Measurements from ENCODE around the gene NXT2. TPM values are rescaled to one million over a fixed set of nuclear protein-coding genes. Genes with fewer than 3 reads are reported as not detected.

The NXT2 gene
- total RNA-seq, 1 experiment from 2014 or later, result 14.3 TPM

- Histone ChIP-seq H3K36me3 (ENCODE audit: control insufficient read depth in 1 of 2, insufficient read depth in 2 of 2, low read length in 2 of 2) (no peaks in the 10 kb centered on the region), H3K27me3 (ENCODE audit: insufficient read depth, low read length) (no peaks in the 10 kb centered on the region), H3K4me3 (replicated peaks in 1 of 2; ENCODE audit: low read depth in 1 of 2, low read length in 2 of 2) (no peak overlapping the region), H3K4me1 (ENCODE audit: control insufficient read depth in 1 of 2, insufficient read depth in 2 of 2, low read length in 2 of 2) (no peaks in the 10 kb centered on the region), H3K79me2 (ENCODE audit: insufficient read depth, low read length) (no peaks in the 10 kb centered on the region), H2AFZ (ENCODE audit: low read depth, low read length, poor library complexity, severe bottlenecking) (no peak overlapping the region), H3K9ac (ENCODE audit: low read length) (no peak overlapping the region), H4K20me1 (ENCODE audit: insufficient read depth) (no peaks in the 10 kb centered on the region), H3K27ac (ENCODE audit: low read depth, low read length) (no peak overlapping the region), H3K9me2 (ENCODE audit: insufficient read depth) (no peaks in the 10 kb centered on the region), H3K9me3 (ENCODE audit: control insufficient read depth in 1 of 2, insufficient read depth in 1 of 2, low read depth in 1 of 2, low read length in 2 of 2) (no peaks in the 10 kb centered on the region), H3K4me2 (ENCODE audit: low read length) (no peak overlapping the region)
- no peak for TF ChIP-seq ZFX (IDR thresholded peaks at IDR 0.05)
- TF ChIP-seq SIN3A (IDR thresholded peaks at IDR 0.05; ENCODE audit: low read depth), result no peak
- TF ChIP-seq EGR1 (IDR thresholded peaks at IDR 0.05; ENCODE audit: low read depth), result no peak
- TF ChIP-seq, protein P1, sequence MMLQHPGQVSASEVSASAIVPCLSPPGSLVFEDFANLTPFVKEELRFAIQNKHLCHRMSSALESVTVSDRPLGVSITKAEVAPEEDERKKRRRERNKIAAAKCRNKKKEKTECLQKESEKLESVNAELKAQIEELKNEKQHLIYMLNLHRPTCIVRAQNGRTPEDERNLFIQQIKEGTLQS (IDR thresholded peaks at IDR 0.05), result no peak
- TF ChIP-seq POLR2AphosphoS5 (IDR thresholded peaks at IDR 0.05; ENCODE audit: low read depth, low read length), result no peak
- TF ChIP-seq SP1 (IDR thresholded peaks at IDR 0.05; ENCODE audit: low read depth), result no peak
- TF ChIP-seq CBX3 (IDR thresholded peaks at IDR 0.05; ENCODE audit: low read depth), result no peak
- TF ChIP-seq, protein P2, sequence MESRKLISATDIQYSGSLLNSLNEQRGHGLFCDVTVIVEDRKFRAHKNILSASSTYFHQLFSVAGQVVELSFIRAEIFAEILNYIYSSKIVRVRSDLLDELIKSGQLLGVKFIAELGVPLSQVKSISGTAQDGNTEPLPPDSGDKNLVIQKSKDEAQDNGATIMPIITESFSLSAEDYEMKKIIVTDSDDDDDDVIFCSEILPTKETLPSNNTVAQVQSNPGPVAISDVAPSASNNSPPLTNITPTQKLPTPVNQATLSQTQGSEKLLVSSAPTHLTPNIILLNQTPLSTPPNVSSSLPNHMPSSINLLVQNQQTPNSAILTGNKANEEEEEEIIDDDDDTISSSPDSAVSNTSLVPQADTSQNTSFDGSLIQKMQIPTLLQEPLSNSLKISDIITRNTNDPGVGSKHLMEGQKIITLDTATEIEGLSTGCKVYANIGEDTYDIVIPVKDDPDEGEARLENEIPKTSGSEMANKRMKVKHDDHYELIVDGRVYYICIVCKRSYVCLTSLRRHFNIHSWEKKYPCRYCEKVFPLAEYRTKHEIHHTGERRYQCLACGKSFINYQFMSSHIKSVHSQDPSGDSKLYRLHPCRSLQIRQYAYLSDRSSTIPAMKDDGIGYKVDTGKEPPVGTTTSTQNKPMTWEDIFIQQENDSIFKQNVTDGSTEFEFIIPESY (IDR thresholded peaks at IDR 0.05; ENCODE audit: extremely low read depth, insufficient replicate concordance, low read length), result no peak
- no peak for TF ChIP-seq CEBPB (IDR thresholded peaks at IDR 0.05; ENCODE audit: low read depth)
- TF ChIP-seq FOSL1 (IDR thresholded peaks at IDR 0.05; ENCODE audit: low read depth), result no peak
- no peak for TF ChIP-seq EZH2phosphoT487 (IDR thresholded peaks at IDR 0.05; ENCODE audit: borderline replicate concordance)
- TF ChIP-seq JUND (IDR thresholded peaks at IDR 0.05), result no peak
- TF ChIP-seq MAX (IDR thresholded peaks at IDR 0.05), result no peak
- TF ChIP-seq ZNF274 (IDR thresholded peaks at IDR 0.05; ENCODE audit: low read depth, low read length), result no peak
- TF ChIP-seq EZH2 (IDR thresholded peaks at IDR 0.05), result no peak
- no peak for TF ChIP-seq CTCF (IDR thresholded peaks at IDR 0.05 in 2 of 3, conservative IDR thresholded peaks at IDR 0.05 in 1 of 3; ENCODE audit: borderline replicate concordance in 1 of 3, insufficient read depth in 1 of 3, low read depth in 2 of 3, low read length in 2 of 3)
- TF ChIP-seq YY1 (IDR thresholded peaks at IDR 0.05; ENCODE audit: extremely low read depth, insufficient replicate concordance, low read depth, low read length), result no peak
- DNase-seq (ENCODE audit: low read depth, low spot score), result no peak
- ChIA-PET RAD21 (ENCODE audit: low non-redundant PET in 1 of 2, low total read pairs in 2 of 2, uncharacterized antibody in 2 of 2, unreplicated experiment in 2 of 2) (no interaction called here), CTCF (no interaction called here), POLR2A (no interaction called here)
- no TSS peak for BruUV-seq (replicated peaks)
- intact Hi-C loops (cut with micrococcal nuclease), result no loop called here
- ATAC-seq, result no peak
Measured at GRCh38 chrX:109511113-109511512, 25.5 kb upstream of the NXT2 start.

Measured in HCT116 (cell line).